OCI-LY1 (cell line): ENCODE measurements around the gene TXNL4B.
A peak's percentile ranks its signal among the peaks of the same experiment; 100 is the strongest.

Experiments
- H2AFZ ChIP-seq: fragments of 200-600 bp; sonication (generic), shearing (Covaris generic); 2 replicates; pipeline ENCODE4 v1.6.0; 2014; ENCODE audit warnings: antibody characterized with exemption, mild to moderate bottlenecking, low read length
- H3F3A ChIP-seq: fragments of 200-600 bp; sonication (generic), shearing (Covaris generic); 2 replicates; pipeline ENCODE4 v1.6.0; 2014; ENCODE audit warnings: mild to moderate bottlenecking, antibody characterized with exemption, low read length, moderate library complexity; ENCODE audit not compliant: insufficient read depth
- H3K27ac ChIP-seq: fragments of 200-600 bp; sonication (generic); 2 replicates; pipeline ENCODE4 v1.5.1; 2014; ENCODE audit warnings: low read length, mixed run types, mild to moderate bottlenecking, low read depth; ENCODE audit not compliant: poor library complexity, severe bottlenecking
- H3K27me3 ChIP-seq: fragments of 200-600 bp; sonication (generic); 2 replicates; pipeline ENCODE4 v1.6.0; 2014; ENCODE audit warnings: antibody characterized with exemption, mild to moderate bottlenecking, low read length, moderate library complexity; ENCODE audit not compliant: insufficient read depth
- H3K36me3 ChIP-seq: fragments of 200-600 bp; sonication (generic); 2 replicates; pipeline ENCODE4 v1.6.1; 2014; ENCODE audit warnings: mild to moderate bottlenecking, antibody characterized with exemption, low read length, moderate library complexity, mixed read lengths; ENCODE audit not compliant: insufficient read depth
- H3K4me1 ChIP-seq: fragments of 200-600 bp; sonication (generic); 2 replicates; pipeline ENCODE4 v1.5.1; 2014; ENCODE audit warnings: mild to moderate bottlenecking, low read length, moderate library complexity; ENCODE audit not compliant: insufficient read depth, severe bottlenecking
- H3K4me2 ChIP-seq: fragments of 200-600 bp; sonication (generic), shearing (Covaris generic); 2 replicates; pipeline ENCODE4 v1.6.1; 2014; ENCODE audit warnings: low read length
- H3K4me3 ChIP-seq: fragments of 200-600 bp; sonication (generic); 2 replicates; pipeline ENCODE4 v1.5.1; 2014; ENCODE audit warnings: low read length, low read depth, mild to moderate bottlenecking, mixed read lengths; ENCODE audit not compliant: poor library complexity, severe bottlenecking
- H3K79me2 ChIP-seq: fragments of 200-600 bp; shearing (Covaris generic); 2 replicates; pipeline ENCODE4 v1.6.1; 2016; ENCODE audit warnings: mixed run types, low read length, mixed read lengths; ENCODE audit not compliant: insufficient read depth
- H3K9ac ChIP-seq: fragments of 200-600 bp; sonication (generic), shearing (Covaris generic); 2 replicates; pipeline ENCODE4 v1.6.1; 2014; ENCODE audit warnings: mild to moderate bottlenecking, low read length, mixed read lengths
- H3K9me2 ChIP-seq: fragments of 200-600 bp; sonication (generic), shearing (Covaris generic); 2 replicates; pipeline ENCODE4 v1.6.1; 2014; ENCODE audit warnings: low read depth, mild to moderate bottlenecking, low read length, mixed read lengths
- H3K9me3 ChIP-seq: fragments of 200-600 bp; shearing (Covaris generic); 2 replicates; pipeline ENCODE4 v1.6.1; 2014; ENCODE audit warnings: low read length, mixed read lengths
- H4K20me1 ChIP-seq: fragments of 200-600 bp; sonication (generic), shearing (Covaris generic); 2 replicates; pipeline ENCODE4 v1.6.0; 2016; ENCODE audit warnings: mild to moderate bottlenecking, low read length; ENCODE audit not compliant: insufficient read depth
- EZH2 ChIP-seq: fragments of 200-600 bp; sonication (generic), shearing (Covaris generic); IDR thresholded peaks from 2 replicates; pipeline ENCODE4 v1.8.0; 2017; ENCODE audit warnings: borderline replicate concordance, mixed run types, mild to moderate bottlenecking, antibody characterized with exemption, low read length, moderate library complexity, mixed read lengths
- TF ChIP-seq, protein P1 (sequence below): fragments of 200-600 bp; sonication (generic), shearing (Covaris generic); IDR thresholded peaks from 2 replicates; pipeline ENCODE4 v1.5.1; 2017; ENCODE audit warnings: mild to moderate bottlenecking, antibody characterized with exemption, low read length, moderate library complexity, mixed read lengths

TXNL4B gene

GRCh38 chr16:72099377-72099818, 6.0 kb upstream of the TXNL4B start:
- TF ChIP-seq EZH2: no peak
- TF ChIP-seq, protein P1, sequence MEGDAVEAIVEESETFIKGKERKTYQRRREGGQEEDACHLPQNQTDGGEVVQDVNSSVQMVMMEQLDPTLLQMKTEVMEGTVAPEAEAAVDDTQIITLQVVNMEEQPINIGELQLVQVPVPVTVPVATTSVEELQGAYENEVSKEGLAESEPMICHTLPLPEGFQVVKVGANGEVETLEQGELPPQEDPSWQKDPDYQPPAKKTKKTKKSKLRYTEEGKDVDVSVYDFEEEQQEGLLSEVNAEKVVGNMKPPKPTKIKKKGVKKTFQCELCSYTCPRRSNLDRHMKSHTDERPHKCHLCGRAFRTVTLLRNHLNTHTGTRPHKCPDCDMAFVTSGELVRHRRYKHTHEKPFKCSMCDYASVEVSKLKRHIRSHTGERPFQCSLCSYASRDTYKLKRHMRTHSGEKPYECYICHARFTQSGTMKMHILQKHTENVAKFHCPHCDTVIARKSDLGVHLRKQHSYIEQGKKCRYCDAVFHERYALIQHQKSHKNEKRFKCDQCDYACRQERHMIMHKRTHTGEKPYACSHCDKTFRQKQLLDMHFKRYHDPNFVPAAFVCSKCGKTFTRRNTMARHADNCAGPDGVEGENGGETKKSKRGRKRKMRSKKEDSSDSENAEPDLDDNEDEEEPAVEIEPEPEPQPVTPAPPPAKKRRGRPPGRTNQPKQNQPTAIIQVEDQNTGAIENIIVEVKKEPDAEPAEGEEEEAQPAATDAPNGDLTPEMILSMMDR: peak; percentile 73
- H3K4me2 ChIP-seq: no peak overlapping the region

GRCh38 chr16:72098936-72099335, 5.5 kb upstream of the TXNL4B start:
- peaks cover 76% of the 10 kb centered on the region for H3K36me3 ChIP-seq
- no peaks in the 10 kb centered on the region for H3K9me3 ChIP-seq
- no peak for TF ChIP-seq EZH2
- TF ChIP-seq, protein P1: no peak
- H3K9me2 ChIP-seq: no peaks in the 10 kb centered on the region
- H3K9ac ChIP-seq: no peak overlapping the region
- peaks cover 13% of the 10 kb centered on the region for H3K79me2 ChIP-seq
- no peaks in the 10 kb centered on the region for H3F3A ChIP-seq
- H3K27ac ChIP-seq: no peak overlapping the region
- no peak overlapping the region for H3K4me2 ChIP-seq
- peaks cover 15% of the 10 kb centered on the region for H3K4me1 ChIP-seq
- H4K20me1 ChIP-seq: no peaks in the 10 kb centered on the region
- no peak overlapping the region for H2AFZ ChIP-seq
- H3K27me3 ChIP-seq: no peaks in the 10 kb centered on the region
- H3K4me3 ChIP-seq: no peak overlapping the region

More at GRCh38 chr16:72099377-72099818, 6.0 kb upstream of the TXNL4B start:
- Histone ChIP-seq H3K9ac (no peak overlapping the region), H3K27me3 (no peaks in the 10 kb centered on the region), H3K27ac (no peak overlapping the region), H3K4me3 (no peak overlapping the region), H3K4me1 (peaks cover 13% of the 10 kb centered on the region), H3F3A (no peaks in the 10 kb centered on the region), H2AFZ (no peak overlapping the region), H4K20me1 (no peaks in the 10 kb centered on the region), H3K9me2 (no peaks in the 10 kb centered on the region), H3K9me3 (no peaks in the 10 kb centered on the region), H3K79me2 (peaks cover 8% of the 10 kb centered on the region), H3K36me3 (peaks cover 81% of the 10 kb centered on the region)

DNA sequence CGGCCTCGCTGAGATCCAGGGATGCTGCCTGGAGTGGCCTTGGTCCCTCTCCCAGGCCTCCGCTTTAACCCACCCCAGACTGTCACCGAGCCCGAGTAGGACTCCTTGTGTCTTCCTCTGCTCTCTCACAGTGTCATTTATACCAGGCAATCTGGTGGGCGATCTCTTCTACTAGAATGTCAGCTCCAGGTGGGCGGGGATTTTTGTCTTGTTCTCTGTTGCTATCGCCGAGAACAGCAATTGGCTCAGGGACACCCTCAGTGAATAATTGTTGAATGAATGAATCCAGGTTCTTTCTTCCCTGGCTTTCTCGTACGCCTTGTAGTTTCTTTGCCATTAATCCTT, 818 bp upstream of the TXNL4B start:
- Histone ChIP-seq H3K27ac (peak overlapping the region; percentile 58), H3K79me2 (peaks cover 18% of the 10 kb centered on the region)

More for the DNA sequence above, 818 bp upstream of the TXNL4B start:
- Histone ChIP-seq H3K4me1 (peaks cover 29% of the 10 kb centered on the region), H3K36me3 (peaks cover 42% of the 10 kb centered on the region), H3K9me2 (no peaks in the 10 kb centered on the region), H2AFZ (no peak overlapping the region), H3K27me3 (no peaks in the 10 kb centered on the region), H3F3A (no peaks in the 10 kb centered on the region), H3K9ac (peak overlapping the region; percentile 92), H4K20me1 (no peaks in the 10 kb centered on the region), H3K4me3 (peak overlapping the region; percentile 93), H3K9me3 (no peaks in the 10 kb centered on the region), H3K4me2 (peak overlapping the region; percentile 93)
- TF ChIP-seq, protein P1: no peak
- TF ChIP-seq EZH2: no peak
